HG02938 (cell line): ENCODE results near the gene CKAP5.

ENCODE experiments used
- ATAC-seq: cut with Tn5 transposase; IDR thresholded peaks from one replicate; pipeline ENCODE4 v1.9.1; 2021; ENCODE audit warnings: mild to moderate bottlenecking, moderate library complexity; ENCODE audit not compliant: unreplicated experiment

The CKAP5 gene

DNA sequence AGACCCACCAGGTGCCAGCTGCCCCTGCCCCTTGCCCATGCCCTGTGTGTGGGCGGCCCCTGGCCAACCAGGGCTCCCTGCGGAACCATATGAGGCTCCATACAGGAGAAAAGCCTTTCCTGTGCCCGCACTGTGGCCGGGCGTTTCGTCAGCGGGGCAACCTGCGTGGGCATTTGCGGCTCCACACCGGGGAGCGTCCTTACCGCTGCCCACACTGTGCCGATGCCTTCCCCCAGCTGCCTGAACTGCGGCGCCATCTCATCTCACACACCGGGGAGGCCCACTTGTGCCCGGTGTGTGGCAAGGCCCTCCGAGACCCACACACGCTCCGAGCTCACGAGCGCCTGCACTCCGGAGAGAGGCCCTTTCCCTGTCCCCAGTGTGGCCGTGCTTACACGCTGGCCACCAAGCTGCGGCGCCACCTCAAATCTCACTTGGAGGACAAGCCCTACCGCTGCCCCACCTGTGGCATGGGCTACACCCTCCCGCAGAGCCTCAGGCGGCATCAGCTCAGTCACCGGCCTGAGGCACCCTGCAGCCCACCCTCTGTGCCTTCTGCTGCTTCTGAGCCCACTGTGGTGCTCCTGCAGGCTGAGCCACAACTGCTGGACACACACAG lies 140.9 kb downstream of the CKAP5 start:
- no peak for ATAC-seq

DNA sequence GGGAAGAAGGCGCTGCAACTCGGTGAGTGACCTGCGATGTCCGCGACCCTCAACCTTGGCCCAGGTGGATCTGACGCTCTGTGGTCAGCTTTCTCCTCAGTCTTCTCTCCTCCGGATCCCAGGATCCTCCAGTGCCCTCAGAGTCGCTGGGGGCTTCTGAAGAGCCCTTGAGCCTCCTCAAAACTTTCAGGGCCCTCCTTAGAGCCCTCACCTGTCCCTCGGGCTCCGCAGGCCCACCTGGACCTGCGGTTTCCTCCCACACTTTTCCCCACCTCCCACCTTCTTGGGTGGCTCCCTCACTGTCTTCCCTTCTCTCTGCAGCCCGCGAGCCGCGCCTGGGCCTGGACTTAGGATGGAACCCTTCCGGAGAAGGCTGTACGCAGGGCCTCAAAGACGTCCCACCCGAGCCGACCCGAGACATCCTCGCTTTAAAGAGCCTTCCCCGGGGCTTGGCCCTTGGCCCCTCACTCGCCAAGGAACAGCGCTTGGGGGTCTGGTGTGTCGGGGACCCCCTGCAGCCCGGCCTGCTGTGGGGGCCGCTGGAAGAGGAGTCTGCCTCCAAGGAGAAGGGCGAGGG lies 144.9 kb downstream of the CKAP5 start:
- ATAC-seq: peak; percentile 11

DNA sequence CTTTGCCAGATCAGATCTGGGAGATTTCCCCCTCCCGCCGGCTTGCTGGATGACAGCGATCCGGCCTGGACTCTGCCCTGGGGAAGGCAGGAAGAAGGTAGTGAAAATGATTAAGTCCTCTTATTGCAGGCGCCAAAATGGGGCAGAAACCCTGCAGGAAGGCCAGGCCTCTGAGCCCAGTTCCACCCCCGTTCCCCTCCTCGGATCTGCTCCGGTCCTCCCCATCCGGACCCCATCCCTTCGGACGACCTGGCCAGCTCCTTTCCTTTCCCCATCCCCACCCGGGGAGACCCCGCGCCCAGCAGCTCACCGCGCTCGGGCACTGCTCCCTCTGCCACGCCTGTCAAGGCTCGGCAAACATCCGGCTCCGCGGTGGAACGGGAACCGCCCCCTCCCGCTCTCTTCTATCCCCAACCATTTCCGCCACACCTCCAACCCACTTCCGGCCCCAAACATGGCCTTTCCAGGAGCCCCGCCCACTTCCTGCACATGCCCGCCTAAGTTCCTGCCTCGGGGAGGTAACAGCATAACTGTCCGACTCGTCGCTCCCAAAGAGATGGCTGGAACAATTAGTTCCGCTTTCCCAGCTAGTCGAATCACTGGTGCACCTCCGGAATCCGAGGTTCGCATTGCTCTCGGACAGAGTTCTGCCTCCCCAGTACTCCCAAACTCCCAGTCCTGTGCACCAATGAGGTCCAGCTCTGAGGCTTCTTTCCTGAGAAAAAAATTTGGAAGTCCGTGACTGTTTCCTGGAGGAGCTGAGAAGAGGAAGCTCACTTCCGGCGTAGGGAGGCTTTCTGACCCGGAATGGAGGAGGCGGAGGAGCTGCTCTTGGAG lies 145.6 kb downstream of the CKAP5 start, which contains the start of the genes ARHGAP1 and ZNF408:
ARHGAP1 (minus strand) TSS at position 379 of the 837 bp plus-strand sequence. CDS start 4,512 bp downstream, outside the sequence.
ZNF408 (plus strand) TSS at position 791 of the 837 bp plus-strand sequence; CDS start at position 808, 17 bp downstream.
- ATAC-seq: peak; percentile 86

DNA sequence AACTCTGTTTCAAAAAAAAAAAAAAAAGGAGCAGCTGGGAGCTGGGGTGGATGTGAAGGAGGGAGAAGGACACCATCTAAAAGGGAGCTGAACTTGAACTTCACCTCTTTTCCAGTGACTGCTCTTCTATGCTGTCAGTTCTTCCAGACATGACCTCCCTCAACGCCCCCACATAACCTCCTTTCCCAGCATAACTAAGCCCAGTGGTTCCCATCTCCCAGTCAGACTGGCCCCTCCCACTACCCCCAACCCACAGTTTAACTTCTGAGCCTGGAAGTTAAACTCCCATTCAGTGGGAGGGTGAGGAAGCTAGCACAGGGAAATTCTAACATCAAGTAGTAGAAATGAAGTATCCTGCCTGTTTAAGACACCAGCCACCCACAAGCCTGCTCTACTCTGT lies 147.5 kb downstream of the CKAP5 start:
- no peak for ATAC-seq

DNA sequence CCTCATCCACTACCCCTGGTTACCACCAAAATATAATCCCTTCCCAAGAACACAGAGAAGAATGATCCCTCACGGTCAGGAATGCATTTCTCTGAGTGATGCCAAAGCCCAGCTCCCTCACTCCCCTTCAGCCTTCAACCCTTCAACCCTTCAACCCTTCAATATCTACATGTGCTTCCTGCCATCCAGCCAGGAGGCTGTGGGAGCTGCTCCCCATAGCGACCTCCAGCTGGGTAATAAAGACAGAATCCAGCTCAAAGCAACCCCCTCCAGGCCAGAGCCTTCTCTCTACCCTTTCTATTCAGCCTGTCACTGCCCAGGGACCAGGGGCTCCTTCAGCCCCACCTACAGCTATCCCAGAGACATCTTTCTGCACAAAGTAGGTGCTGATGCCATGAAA lies 148.4 kb downstream of the CKAP5 start:
- ATAC-seq: no peak

DNA sequence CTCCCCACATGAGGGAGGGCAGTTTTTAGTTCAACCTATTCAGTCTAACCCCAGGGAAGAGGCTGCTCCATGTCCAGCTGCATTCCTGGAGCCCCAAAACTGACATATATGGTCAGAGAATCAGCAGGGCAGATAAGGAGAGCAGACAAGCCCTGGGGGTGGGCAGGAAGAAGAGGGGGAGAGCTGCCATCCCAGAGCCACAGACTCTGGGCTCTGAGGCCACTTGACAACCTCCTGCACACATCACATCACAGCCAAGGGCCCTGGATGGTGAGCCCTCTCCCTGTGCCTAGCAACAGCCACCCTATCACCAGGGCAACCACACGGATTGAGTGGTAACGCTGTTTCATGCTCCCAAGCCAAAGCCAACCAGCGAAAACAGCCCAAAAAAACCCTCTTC lies 148.8 kb downstream of the CKAP5 start:
- no peak for ATAC-seq

DNA sequence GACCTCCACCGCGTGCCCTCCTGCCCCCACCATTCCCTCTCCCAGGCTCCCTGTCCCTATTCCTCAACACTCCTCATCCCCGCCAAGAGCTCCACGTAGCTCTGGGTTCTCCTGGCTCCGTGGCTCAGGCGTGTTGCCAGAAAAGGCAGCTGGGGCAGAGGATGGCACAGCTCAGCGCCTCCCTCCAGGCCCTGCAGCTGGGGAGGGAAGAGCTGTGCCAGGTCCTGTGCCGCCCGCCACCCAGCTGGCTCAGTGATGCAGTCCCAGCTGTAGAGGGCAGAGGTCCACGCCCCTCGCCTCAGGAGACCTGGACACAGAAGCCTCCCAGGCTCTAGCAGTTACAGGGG lies 149.9 kb downstream of the CKAP5 start:
- no peak for ATAC-seq

DNA sequence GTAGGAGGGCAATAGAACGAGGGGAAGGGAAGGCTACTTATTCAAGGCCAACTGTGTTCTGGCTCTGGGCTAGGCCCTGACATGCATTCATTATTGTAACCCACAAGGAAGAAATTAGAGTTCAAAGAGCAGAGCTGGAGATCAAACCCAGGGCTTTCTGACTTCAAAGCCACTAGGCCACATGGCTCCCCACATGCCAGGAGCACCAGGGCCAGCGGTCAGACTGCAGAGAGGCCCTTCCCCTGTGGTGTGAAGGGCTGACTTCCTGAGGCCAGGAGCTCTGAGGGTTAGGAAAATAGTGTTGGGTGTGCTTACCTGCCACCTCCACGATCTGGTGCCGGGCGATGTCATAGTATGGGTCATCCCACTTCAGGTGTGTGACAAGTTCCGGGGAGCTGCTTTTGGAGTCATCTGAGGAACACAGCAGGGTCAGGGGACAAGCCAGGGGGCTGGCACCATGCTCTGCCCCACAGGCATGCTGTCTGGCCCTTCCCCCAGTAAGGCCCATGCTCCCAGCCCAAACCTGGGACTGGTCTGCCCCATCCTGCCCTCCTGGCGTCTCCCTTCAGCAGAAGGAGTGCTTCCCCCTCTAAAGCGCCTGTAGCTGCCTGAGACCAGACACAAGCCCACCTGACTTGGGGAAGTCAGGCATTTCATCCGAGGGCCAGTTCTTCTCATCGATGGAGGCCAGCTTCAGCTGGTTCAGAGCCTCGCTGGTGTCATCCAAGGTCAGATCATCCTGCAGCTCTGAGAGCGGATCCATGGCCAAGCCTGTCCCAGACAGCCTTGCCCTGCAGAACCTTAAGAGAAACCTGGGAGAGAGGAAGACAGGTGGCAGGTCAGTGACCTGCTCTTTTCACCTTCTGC lies 150.5 kb downstream of the CKAP5 start:
- ATAC-seq: no peak

DNA sequence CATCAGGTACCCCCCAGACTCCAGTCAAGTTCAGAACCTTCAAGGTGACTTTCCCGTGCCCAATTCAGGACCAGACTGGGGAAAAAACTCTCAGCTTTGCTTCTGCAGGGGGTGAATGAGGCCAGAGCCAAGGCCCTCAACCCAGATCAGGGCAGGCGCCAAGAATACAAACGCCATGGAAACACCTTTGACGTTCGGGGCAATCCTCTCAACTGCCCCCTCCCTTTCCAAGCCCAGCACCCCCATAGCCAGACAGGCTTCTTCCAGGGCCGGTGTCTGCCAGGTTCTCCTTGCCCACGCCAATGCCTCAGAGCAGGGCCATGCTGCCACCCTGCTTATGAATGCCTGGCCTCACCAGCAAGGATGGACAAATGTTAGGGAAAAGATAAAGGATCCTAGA lies 151.5 kb downstream of the CKAP5 start:
- no peak for ATAC-seq

DNA sequence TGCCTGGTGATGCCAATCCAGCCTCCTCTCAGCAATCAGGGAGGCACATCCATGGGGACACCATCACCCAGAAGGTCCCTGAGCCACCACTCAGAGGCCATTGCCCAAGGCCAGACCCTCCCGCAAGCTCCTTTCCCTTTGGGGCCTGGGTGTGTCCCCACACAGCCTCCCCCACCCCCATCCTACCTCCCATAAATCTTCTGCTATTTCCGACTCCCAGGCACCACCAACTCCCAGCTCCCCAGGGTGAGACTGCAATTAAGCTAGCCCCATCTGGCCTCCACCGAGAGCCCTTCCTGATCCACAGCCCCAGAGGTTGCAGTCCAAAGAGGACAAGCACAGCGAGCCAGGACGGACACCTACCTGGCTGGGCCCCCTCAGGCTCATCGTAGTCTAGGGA lies 152.0 kb downstream of the CKAP5 start:
- ATAC-seq: no peak

DNA sequence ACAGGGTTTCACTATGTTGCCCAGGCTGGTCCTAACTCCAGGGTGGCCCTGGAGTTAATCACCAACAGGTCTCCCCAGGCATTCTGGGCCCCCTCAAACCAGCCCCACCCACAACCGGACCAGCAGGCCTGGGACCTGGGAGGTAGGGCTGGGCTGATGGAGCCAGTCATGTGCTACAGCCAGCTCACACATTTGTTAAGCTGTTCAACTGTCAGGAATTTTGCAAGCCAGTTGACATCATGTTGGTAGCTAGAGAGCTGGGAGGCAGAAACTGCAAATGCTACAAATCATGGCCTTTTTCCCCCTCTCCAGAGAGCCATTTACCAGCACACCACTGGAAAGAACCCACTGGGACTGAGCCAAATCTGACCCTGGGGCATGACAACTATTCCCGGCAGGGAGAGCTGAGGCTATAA lies 152.5 kb downstream of the CKAP5 start:
- no peak for ATAC-seq
